ENCODE results near the gene PLK1.

PLK1 gene

GRCh38 chr16:23663918-23664317 lies 14.8 kb upstream of the PLK1 start:
- H3K4me1 ChIP-seq (ENCODE audit: insufficient read depth, low read length) = no peaks in the 10 kb centered on the region
- no peak overlapping the region for H3K27ac ChIP-seq (ENCODE audit: low read depth, low read length)
- peaks cover 97% of the 10 kb centered on the region for H3K36me3 ChIP-seq (ENCODE audit: insufficient read depth, low read length)
- no peaks in the 10 kb centered on the region for H3K27me3 ChIP-seq (ENCODE audit: insufficient read depth, low read length)
- H3K4me3 ChIP-seq (ENCODE audit: low read length) = no peak overlapping the region
- no peak overlapping the region for H3K9ac ChIP-seq (ENCODE audit: low read depth, low read length)
- 94% methylated on average over 2 of the region's 2 CpGs for WGBS
- H3K9me3 ChIP-seq (ENCODE audit: insufficient read depth, low read depth, low read length) = no peaks in the 10 kb centered on the region

DNA sequence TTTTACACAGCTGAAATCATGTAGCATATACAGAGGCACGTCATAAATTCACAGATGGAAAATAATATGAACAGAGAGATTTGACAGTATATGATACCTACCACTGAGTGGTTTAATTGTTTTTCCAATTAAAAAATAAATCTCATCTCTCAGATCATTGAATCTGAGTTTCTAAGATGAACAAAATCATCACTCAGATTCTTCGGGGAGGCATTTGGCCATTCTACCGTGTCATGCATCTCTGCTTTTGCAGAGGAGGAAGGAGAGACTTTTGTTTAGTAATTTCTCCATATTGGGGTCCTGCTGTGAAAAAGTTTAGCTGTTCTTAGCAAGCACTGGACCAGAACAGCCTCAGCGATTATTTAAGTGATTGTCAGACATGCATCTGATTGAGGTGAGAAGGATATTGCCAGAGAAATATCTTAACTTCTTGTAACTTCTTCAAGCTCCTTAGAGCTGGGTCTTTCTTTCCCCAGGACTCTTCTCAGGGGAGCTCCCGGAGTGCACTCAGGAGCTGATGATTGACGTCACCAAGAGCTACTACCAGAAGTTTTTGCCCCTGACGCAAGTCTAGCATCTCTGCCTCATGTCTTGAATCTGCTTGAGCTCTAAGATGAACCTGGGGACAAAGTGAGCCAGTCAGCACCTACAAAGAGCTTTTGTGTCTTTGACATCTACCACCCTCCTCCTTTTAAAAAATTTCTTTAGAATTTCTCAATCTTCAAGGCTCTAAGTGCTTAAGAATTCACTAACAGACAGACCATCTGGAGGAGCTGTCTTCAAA lies 11.9 kb upstream of the PLK1 start:
- Histone ChIP-seq H3K36me3 (ENCODE audit: insufficient read depth, low read length) (peaks cover 90% of the 10 kb centered on the region), H3K9ac (ENCODE audit: low read depth, low read length) (no peak overlapping the region)
- WGBS = 97% methylated on average over 6 of the region's 7 CpGs

DNA sequence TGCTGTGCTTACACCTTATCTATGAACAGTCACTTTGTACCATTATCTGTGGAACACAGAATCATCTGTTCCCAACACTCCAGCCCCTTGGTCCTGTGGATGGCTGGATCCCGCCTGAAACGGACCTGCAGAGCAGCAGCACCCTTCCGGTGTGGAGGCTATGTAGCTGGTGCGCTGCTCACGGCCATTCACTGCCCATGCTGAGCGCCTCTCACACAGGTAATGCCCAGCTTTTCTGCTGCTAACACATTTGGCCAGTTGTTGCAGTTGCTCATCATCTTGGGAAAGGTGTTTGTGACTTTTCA lies 11.4 kb upstream of the PLK1 start:
- no peak overlapping the region for H3K4me3 ChIP-seq (ENCODE audit: low read length)
- no peak overlapping the region for H3K9ac ChIP-seq (ENCODE audit: low read depth, low read length)
- H3K27ac ChIP-seq (ENCODE audit: low read depth, low read length) = no peak overlapping the region
- H3K27me3 ChIP-seq (ENCODE audit: insufficient read depth, low read length) = no peaks in the 10 kb centered on the region
- no peaks in the 10 kb centered on the region for H3K4me1 ChIP-seq (ENCODE audit: insufficient read depth, low read length)
- 96% methylated on average over 6 of the region's 6 CpGs for WGBS
- H3K36me3 ChIP-seq (ENCODE audit: insufficient read depth, low read length) = peaks cover 90% of the 10 kb centered on the region
- H3K9me3 ChIP-seq (ENCODE audit: insufficient read depth, low read depth, low read length) = no peaks in the 10 kb centered on the region

More for the DNA sequence above, 11.9 kb upstream of the PLK1 start:
- Histone ChIP-seq H3K9me3 (ENCODE audit: insufficient read depth, low read depth, low read length) (no peaks in the 10 kb centered on the region), H3K4me3 (ENCODE audit: low read length) (no peak overlapping the region), H3K27me3 (ENCODE audit: insufficient read depth, low read length) (no peaks in the 10 kb centered on the region), H3K4me1 (ENCODE audit: insufficient read depth, low read length) (no peaks in the 10 kb centered on the region), H3K27ac (ENCODE audit: low read depth, low read length) (no peak overlapping the region)

DNA sequence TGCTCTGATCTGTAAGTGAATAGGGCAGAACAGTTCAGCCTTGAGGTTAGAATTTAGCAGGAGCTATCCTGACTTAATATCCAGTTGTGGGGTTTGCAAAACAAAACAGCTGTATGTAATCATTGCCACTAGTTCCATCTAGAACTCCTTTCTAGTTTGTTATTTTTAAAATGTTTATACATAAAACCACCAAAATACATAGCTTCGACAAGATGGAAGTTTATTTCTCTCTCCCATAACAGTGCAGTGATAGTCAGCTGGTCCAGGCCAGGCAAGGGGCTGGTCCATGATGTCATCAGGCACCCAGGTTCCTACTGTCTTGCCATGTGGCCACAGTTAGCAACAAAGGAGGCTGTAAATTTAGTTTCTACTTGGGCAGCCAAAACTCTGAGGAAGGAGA lies 10.5 kb upstream of the PLK1 start:
- 91% methylated on average over 1 of the region's 1 CpG for WGBS
- H3K4me3 ChIP-seq (ENCODE audit: low read length) = no peak overlapping the region
- no peaks in the 10 kb centered on the region for H3K4me1 ChIP-seq (ENCODE audit: insufficient read depth, low read length)
- H3K27ac ChIP-seq (ENCODE audit: low read depth, low read length) = no peak overlapping the region
- no peaks in the 10 kb centered on the region for H3K9me3 ChIP-seq (ENCODE audit: insufficient read depth, low read depth, low read length)
- no peak overlapping the region for H3K9ac ChIP-seq (ENCODE audit: low read depth, low read length)
- H3K27me3 ChIP-seq (ENCODE audit: insufficient read depth, low read length) = no peaks in the 10 kb centered on the region
- peaks cover 85% of the 10 kb centered on the region for H3K36me3 ChIP-seq (ENCODE audit: insufficient read depth, low read length)

DNA sequence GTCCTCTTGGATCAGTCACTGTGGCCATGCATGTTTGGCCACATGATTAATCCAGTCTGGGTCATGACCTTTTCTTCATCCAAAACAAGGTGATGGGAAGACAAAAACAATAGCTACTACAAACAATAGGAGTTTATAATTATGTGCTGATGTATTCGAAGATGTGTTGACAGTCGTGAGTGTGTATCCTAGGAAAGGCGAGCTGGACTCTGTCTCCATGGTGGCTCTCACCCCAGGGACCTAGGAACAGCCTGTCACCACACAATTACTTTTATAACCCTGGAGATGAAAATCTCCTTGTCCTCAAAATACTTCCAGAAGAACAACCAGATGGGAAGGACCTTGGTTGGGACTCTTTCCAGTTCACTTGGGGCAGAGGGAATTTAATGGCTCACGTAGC lies 9.8 kb upstream of the PLK1 start:
- H3K9ac ChIP-seq (ENCODE audit: low read depth, low read length) = no peak overlapping the region
- 91% methylated on average over 2 of the region's 4 CpGs for WGBS
- no peak overlapping the region for H3K27ac ChIP-seq (ENCODE audit: low read depth, low read length)
- H3K4me1 ChIP-seq (ENCODE audit: insufficient read depth, low read length) = no peaks in the 10 kb centered on the region; the same call in 1 of the 2 replicates
- H3K27me3 ChIP-seq (ENCODE audit: insufficient read depth, low read length) = no peaks in the 10 kb centered on the region
- peaks cover 81% of the 10 kb centered on the region for H3K36me3 ChIP-seq (ENCODE audit: insufficient read depth, low read length)
- no peaks in the 10 kb centered on the region for H3K9me3 ChIP-seq (ENCODE audit: insufficient read depth, low read depth, low read length)
- no peak overlapping the region for H3K4me3 ChIP-seq (ENCODE audit: low read length)

GRCh38 chr16:23670137-23670776 lies 8.4 kb upstream of the PLK1 start:
- no peak overlapping the region for H3K27ac ChIP-seq (ENCODE audit: low read depth, low read length)
- no peak overlapping the region for H3K4me3 ChIP-seq (ENCODE audit: low read length)
- H3K4me1 ChIP-seq (ENCODE audit: insufficient read depth, low read length) = no peaks in the 10 kb centered on the region; the same call in 1 of the 2 replicates
- WGBS = 96% methylated on average over 4 of the region's 4 CpGs
- no peak overlapping the region for H3K9ac ChIP-seq (ENCODE audit: low read depth, low read length)
- no peaks in the 10 kb centered on the region for H3K9me3 ChIP-seq (ENCODE audit: insufficient read depth, low read depth, low read length)
- H3K36me3 ChIP-seq (ENCODE audit: insufficient read depth, low read length) = peaks cover 72% of the 10 kb centered on the region
- H3K27me3 ChIP-seq (ENCODE audit: insufficient read depth, low read length) = no peaks in the 10 kb centered on the region

DNA sequence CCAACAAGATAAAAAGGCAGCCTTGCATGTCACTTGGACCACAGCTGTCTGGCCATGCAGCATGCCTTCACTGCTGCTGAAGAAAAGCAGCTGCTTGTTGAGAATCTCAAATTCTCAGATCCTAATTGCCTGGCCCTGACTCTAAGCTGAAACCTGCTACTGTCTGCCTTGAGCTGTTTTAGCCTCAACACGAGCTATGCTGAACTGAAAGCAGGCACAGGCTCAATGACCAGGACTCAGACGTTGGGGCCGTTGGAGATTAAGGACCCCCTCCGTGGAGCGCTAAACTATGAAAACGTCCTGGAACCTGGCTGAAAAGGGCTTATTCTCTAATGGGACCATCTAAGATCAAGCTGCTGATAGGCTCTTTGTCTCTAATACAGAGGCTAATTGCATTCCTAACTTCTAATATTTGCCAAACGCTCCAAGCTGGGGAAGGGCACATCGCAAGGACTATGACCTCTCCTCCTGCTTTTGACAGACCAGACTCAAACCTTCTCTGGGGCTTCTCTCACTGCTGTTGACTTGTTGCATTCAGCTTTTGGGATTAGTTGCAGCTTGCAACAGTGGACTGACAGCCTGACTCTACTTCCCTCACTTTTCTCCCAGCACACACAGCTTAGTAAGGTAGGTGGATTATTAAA lies 4.6 kb upstream of the PLK1 start:
- peaks cover 33% of the 10 kb centered on the region for H3K36me3 ChIP-seq (ENCODE audit: insufficient read depth, low read length)
- H3K9ac ChIP-seq (ENCODE audit: low read depth, low read length) = no peak overlapping the region
- no peak overlapping the region for H3K4me3 ChIP-seq (ENCODE audit: low read length)
- no peak overlapping the region for H3K27ac ChIP-seq (ENCODE audit: low read depth, low read length)
- H3K27me3 ChIP-seq (ENCODE audit: insufficient read depth, low read length) = no peaks in the 10 kb centered on the region
- WGBS = 84% methylated on average over 8 of the region's 8 CpGs
- H3K9me3 ChIP-seq (ENCODE audit: insufficient read depth, low read depth, low read length) = no peaks in the 10 kb centered on the region
- H3K4me1 ChIP-seq (ENCODE audit: insufficient read depth, low read length) = no peaks in the 10 kb centered on the region; the same call in 1 of the 2 replicates

DNA sequence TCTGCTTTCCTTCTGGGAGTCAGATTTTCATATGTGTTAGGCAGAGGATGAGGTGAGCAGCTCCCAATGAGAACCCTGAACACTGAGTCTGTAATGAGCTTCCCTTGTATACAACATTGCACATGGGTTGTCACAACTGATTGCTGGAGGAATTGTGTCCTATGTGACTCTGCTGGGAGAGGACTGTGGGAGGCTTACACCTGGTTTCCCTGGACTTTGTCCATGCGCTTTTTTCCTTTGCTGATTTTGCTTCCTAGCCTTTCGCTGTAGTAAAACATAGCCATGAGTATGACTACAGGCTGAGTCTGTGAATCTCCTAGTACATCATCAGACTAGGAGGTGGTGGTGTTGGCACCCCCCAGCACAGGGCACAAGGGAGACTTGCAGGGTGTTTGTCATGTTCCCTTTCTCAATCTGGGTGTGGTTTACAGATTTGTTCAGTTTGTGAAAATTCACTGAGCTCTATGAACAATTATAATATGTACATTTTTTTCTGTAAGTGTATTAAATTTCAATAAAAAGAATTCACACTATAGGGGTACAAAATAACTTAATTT lies 1.7 kb upstream of the PLK1 start:
- H3K36me3 ChIP-seq (ENCODE audit: insufficient read depth, low read length) = peaks cover 32% of the 10 kb centered on the region
- no peaks in the 10 kb centered on the region for H3K27me3 ChIP-seq (ENCODE audit: insufficient read depth, low read length)
- peaks cover 10% of the 10 kb centered on the region; the same call in 1 of the 2 replicates for H3K4me1 ChIP-seq (ENCODE audit: insufficient read depth, low read length)
- H3K27ac ChIP-seq (ENCODE audit: low read depth, low read length) = no peak overlapping the region
- 97% methylated on average over 2 of the region's 2 CpGs for WGBS
- H3K9me3 ChIP-seq (ENCODE audit: insufficient read depth, low read depth, low read length) = no peaks in the 10 kb centered on the region
- no peak overlapping the region for H3K4me3 ChIP-seq (ENCODE audit: low read length)
- H3K9ac ChIP-seq (ENCODE audit: low read depth, low read length) = no peak overlapping the region

DNA sequence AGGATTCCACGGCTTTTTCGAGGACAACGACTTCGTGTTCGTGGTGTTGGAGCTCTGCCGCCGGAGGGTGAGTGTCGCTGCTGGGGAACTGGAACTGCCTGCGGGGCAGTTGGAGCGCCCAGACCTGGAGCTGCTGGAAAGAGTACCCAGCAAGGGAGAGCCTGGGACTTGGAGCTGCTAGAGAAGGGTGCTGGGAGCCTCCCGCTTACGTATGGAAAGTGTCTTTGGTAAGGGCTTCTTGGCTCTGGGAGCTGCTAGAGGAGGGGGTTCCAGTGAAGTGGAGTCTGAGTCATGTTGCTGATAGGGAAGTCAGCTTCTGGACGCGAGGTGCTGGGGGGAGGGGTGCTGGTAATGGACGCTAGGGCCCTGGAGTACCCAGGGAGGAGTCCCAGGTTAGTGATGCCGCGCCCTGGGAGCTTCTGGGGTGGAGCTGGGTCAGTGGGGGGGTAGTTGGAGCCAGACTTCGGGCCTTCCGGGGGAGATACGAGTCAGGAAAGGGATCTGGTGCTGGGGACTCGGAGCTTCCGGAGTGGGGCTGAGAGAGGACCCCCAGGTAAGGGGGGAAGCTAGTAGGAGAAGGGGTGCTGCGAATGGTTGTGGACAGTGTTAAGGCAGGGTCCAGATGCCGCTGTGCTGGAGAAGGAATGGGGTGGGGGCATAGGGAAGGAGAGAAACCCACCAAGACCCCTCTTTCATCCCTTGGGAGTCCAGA lies 741 bp downstream of the PLK1 start:
- Histone ChIP-seq H3K27me3 (ENCODE audit: insufficient read depth, low read length) (no peaks in the 10 kb centered on the region), H3K36me3 (ENCODE audit: insufficient read depth, low read length) (peaks cover 48% of the 10 kb centered on the region)

GRCh38 chr16:23679986-23680336 lies 1.3 kb downstream of the PLK1 start:
- Histone ChIP-seq H3K4me3 (ENCODE audit: low read length) (peak overlapping the region; percentile 91), H3K27ac (ENCODE audit: low read depth, low read length) (no peak overlapping the region), H3K4me1 (ENCODE audit: insufficient read depth, low read length) (peaks cover 10% of the 10 kb centered on the region; the same call in 1 of the 2 replicates), H3K9ac (ENCODE audit: low read depth, low read length) (peak overlapping the region; percentile 94), H3K27me3 (ENCODE audit: insufficient read depth, low read length) (no peaks in the 10 kb centered on the region), H3K9me3 (ENCODE audit: insufficient read depth, low read depth, low read length) (no peaks in the 10 kb centered on the region), H3K36me3 (ENCODE audit: insufficient read depth, low read length) (peaks cover 48% of the 10 kb centered on the region)
- WGBS = 20% methylated on average over 6 of the region's 6 CpGs

More for the DNA sequence above, 741 bp downstream of the PLK1 start:
- peak overlapping the region; percentile 86 for H3K27ac ChIP-seq (ENCODE audit: low read depth, low read length)
- H3K9ac ChIP-seq (ENCODE audit: low read depth, low read length) = peak overlapping the region; percentile 94
- peaks cover 10% of the 10 kb centered on the region; the same call in 1 of the 2 replicates for H3K4me1 ChIP-seq (ENCODE audit: insufficient read depth, low read length)
- H3K4me3 ChIP-seq (ENCODE audit: low read length) = peak overlapping the region; percentile 91
- H3K9me3 ChIP-seq (ENCODE audit: insufficient read depth, low read depth, low read length) = no peaks in the 10 kb centered on the region
- 1% methylated on average over 24 of the region's 24 CpGs for WGBS
